HepG2 (cell line): ENCODE results near the gene PELI3. TPM values are rescaled to one million over a fixed set of nuclear protein-coding genes. Genes with fewer than 3 reads are reported as not detected.

Experiments
- ADNP ChIP-seq: sonication (generic); formaldehyde crosslinking; IDR thresholded peaks from 2 replicates; pipeline ENCODE4 v1.4.0; 2020; ENCODE audit warnings: missing genetic modification reagents
- CSRNP2 ChIP-seq: sonication (generic); formaldehyde crosslinking; conservative IDR thresholded peaks from 2 replicates; pipeline ENCODE4 v1.8.0; 2022; ENCODE audit warnings: low read depth, missing genetic modification reagents
- FOXC1 ChIP-seq: sonication (generic); formaldehyde crosslinking; IDR thresholded peaks from 2 replicates; pipeline ENCODE4 v1.8.0; 2022; ENCODE audit warnings: mild to moderate bottlenecking, missing genetic modification reagents, borderline replicate concordance
- GATA4 ChIP-seq: sonication (generic); IDR thresholded peaks from 2 replicates; pipeline ENCODE4 v1.6.1; 2016; ENCODE audit warnings: antibody characterized with exemption, low read depth, borderline replicate concordance
- MAF1 ChIP-seq: sonication (generic); formaldehyde crosslinking; IDR thresholded peaks from 2 replicates; pipeline ENCODE4 v1.5.0; 2020; ENCODE audit warnings: missing genetic modification reagents, borderline replicate concordance
- NFE2 ChIP-seq: sonication (generic); formaldehyde crosslinking; IDR thresholded peaks from 2 replicates; pipeline ENCODE4 v1.4.0; 2020; ENCODE audit warnings: missing genetic modification reagents
- PHF20 ChIP-seq: sonication (generic); formaldehyde crosslinking; IDR thresholded peaks from 2 replicates; pipeline ENCODE4 v1.5.0; 2020; ENCODE audit warnings: mild to moderate bottlenecking, missing genetic modification reagents
- RERE ChIP-seq: IDR thresholded peaks from 2 replicates; pipeline ENCODE4 v1.6.1; 2016; ENCODE audit warnings: low read depth, missing genetic modification reagents, missing compliant biosample characterization
- SPEN ChIP-seq: sonication (generic); formaldehyde crosslinking; IDR thresholded peaks from 2 replicates; pipeline ENCODE4 v1.5.1; 2020; ENCODE audit warnings: low read depth, mild to moderate bottlenecking, missing genetic modification reagents
- SRSF9 ChIP-seq: fragments of 200-400 bp; formaldehyde crosslinking; IDR thresholded peaks from 2 replicates; pipeline ENCODE4 v1.6.1; 2018; ENCODE audit warnings: borderline replicate concordance, mild to moderate bottlenecking, low read depth, low read length; ENCODE audit not compliant: insufficient read depth, poor library complexity, severe bottlenecking
- ZNF225 ChIP-seq: sonication (generic); formaldehyde crosslinking; IDR thresholded peaks from 2 replicates; pipeline ENCODE4 v1.4.0; 2020; ENCODE audit warnings: mild to moderate bottlenecking, missing genetic modification reagents
- ZNF331 ChIP-seq: sonication (generic); formaldehyde crosslinking; IDR thresholded peaks from 2 replicates; pipeline ENCODE4 v1.4.0; 2020; ENCODE audit warnings: missing genetic modification reagents
- ZNF609 ChIP-seq: sonication (generic); formaldehyde crosslinking; IDR thresholded peaks from 2 replicates; pipeline ENCODE4 v1.4.0; 2020; ENCODE audit warnings: mild to moderate bottlenecking, missing genetic modification reagents, borderline replicate concordance
- ZNF614 ChIP-seq: IDR thresholded peaks from 2 replicates; pipeline ENCODE4 v1.6.1; 2018; ENCODE audit warnings: missing biosample characterization, missing genetic modification reagents, inconsistent platforms, borderline replicate concordance
- ZNF747 ChIP-seq: sonication (generic); formaldehyde crosslinking; IDR thresholded peaks from 2 replicates; pipeline ENCODE4 v1.8.1; 2023; ENCODE audit warnings: missing genetic modification reagents, mild to moderate bottlenecking, borderline replicate concordance
- ZNF788 ChIP-seq: sonication (generic); formaldehyde crosslinking; IDR thresholded peaks from 2 replicates; pipeline ENCODE4 v1.5.0; 2020; ENCODE audit warnings: mild to moderate bottlenecking, missing genetic modification reagents, borderline replicate concordance
- ZSCAN9 ChIP-seq: IDR thresholded peaks from 2 replicates; pipeline ENCODE4 v1.6.1; 2016; ENCODE audit warnings: borderline replicate concordance
- polyA plus RNA-seq, 8 experiments: library from polyadenylated mRNA; depleted of rRNA in 3 of 8; stranded (reverse) in 7 of 8; unstranded in 1 of 8; fragments of >200 nt; fragmentation: Illumina TruSeq in 4 of 8; extraction: Trizol in 4 of 8; gene quantifications; 2 replicates each; pipeline versions ENCODE4 v1.2.1 to v1.2.3, GENCODE V29; 2011 to 2016; ENCODE audit warnings: low read depth in 4 of 8, missing spikeins in 1 of 8, mixed read lengths in 1 of 8; ENCODE audit not compliant: insufficient read depth in 1 of 8
- total RNA-seq, 5 experiments: library from RNA; depleted of rRNA; stranded (reverse); fragments of >200 nt; fragmentation: Illumina TruSeq; extraction: Trizol; gene quantifications; 2 replicates each; pipeline ENCODE4 v1.2.3, GENCODE V29; 2016; ENCODE audit warnings: low read depth in 1 of 5

Gene PELI3
- total and polyA plus RNA-seq, 2 of the 13 experiments (the other 11 are each of a cell fraction or from before 2014, with no cell fraction given), result 2.0 to 4.0 TPM

GRCh38 chr11:66479394-66480116, 12.8 kb downstream of the PELI3 start (continued):
- TF ChIP-seq ZNF225 (CRISPR knock-in tag) (0 out of 2 replicates have a peak, but pooled peaks have one; percentile 18), ZNF609 (no peak; the same call in 1 of the 2 replicates), MAF1 (no peak), ZNF614 (no peak; the same call in 1 of the 2 replicates), ADNP (CRISPR knock-in tag) (no peak), GATA4 (no peak), ZSCAN9 (CRISPR knock-in tag) (no peak), SRSF9 (no peak), ZNF788 (CRISPR knock-in tag) (no peak), FOXC1 (CRISPR knock-in tag) (no peak), RERE (no peak), SPEN (CRISPR knock-in tag) (no peak), CSRNP2 (CRISPR knock-in tag) (no peak), ZNF747 (CRISPR knock-in tag) (0 out of 2 replicates have a peak, but pooled peaks have one; percentile 25), PHF20 (CRISPR knock-in tag) (no peak), ZNF331 (CRISPR knock-in tag) (no peak), NFE2 (CRISPR knock-in tag) (no peak)
